ENCODE measurements around the gene ALDH16A1.

Gene ALDH16A1

DNA sequence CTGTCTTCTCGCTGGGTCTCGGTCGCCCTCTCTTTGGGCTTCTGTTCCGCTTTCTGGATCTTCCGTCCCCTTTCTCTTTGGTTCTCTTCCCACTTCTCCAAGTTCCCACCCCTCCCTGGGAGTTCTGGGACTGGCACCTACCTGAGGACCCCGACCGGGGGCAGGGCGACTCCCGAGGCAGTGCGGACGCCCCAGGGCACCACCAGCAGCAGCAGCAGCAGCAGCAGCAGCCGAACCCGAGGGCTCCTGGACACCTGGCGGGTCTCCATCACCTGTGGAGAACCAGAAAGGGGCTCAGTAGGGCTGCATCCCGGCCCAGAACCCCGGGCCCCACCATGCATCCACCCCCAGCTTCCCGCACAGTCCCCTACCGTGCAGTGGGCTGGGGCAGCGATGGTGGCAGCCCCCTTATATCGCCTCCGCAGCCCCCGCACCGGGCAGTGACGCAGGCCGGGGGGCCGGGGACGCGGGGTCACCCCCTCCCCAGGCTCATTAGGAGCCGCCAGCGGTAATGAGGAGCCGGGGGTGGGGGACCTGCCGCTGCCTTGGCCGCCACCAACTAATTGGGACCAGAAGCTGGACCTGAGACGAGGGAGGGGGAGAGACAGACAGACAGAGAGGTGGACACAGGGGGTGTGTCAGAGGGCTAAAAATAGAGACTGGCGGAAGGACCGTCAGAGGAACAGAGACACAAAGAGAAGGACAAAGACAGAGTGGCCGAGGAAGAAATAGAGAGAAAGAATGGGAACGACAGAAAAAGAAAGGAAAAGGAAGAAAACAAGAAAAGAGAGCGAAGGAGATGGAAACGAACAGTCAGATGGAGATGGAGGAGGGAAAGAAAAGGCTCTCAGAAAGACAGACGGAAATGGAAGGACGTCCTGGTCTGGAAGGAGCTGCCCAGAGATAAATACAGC is 29.7 kb upstream of the ALDH16A1 start, which contains the start of gene PTH2:
Gene PTH2, minus strand, starts transcription at position 371 of the 914 bp plus-strand sequence. Its CDS starts 102 bp downstream, at position 269.
- DNase-seq, result no peak

DNA sequence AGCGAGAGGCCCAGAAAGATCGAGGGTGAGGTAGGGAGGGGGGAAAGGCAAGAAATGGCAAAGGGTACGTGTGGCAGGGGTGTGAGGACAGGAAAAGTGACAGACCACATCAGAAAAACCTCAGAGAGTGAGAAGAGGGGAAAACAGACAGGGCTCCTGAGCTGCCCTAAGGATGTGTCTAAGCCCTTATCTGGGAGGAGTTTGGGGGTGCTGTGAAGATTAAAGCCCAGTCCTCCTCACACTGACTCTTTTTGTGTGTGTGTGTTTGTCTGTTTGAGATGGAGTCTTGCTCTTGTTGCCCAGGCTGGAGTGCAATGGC is 29.1 kb upstream of the ALDH16A1 start:
- DNase-seq, result no peak

DNA sequence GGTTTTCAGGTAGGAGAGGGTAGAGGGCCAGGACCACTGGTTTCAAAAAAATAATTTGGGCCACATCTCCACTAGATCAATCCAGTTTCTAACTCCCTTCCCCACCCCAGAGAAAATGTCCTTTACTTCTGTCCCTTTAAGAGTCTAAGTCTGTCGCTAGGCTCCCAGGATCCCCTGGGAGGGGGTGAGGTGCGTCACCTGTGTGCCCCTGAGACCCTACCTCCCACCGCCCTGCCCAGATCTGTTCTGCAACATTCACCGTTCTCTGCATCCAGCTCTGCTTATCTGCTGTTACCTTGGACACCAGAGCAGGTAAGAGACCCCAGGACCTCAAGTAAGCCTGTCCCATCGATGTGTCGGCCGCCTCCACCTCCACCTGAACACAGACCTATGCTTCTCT is 27.8 kb upstream of the ALDH16A1 start, which contains the start of gene GFY:
Gene GFY, plus strand, starts transcription at position 211 of the 400 bp plus-strand sequence. CDS start 1,043 bp downstream, outside the sequence.
- no peak for DNase-seq

DNA sequence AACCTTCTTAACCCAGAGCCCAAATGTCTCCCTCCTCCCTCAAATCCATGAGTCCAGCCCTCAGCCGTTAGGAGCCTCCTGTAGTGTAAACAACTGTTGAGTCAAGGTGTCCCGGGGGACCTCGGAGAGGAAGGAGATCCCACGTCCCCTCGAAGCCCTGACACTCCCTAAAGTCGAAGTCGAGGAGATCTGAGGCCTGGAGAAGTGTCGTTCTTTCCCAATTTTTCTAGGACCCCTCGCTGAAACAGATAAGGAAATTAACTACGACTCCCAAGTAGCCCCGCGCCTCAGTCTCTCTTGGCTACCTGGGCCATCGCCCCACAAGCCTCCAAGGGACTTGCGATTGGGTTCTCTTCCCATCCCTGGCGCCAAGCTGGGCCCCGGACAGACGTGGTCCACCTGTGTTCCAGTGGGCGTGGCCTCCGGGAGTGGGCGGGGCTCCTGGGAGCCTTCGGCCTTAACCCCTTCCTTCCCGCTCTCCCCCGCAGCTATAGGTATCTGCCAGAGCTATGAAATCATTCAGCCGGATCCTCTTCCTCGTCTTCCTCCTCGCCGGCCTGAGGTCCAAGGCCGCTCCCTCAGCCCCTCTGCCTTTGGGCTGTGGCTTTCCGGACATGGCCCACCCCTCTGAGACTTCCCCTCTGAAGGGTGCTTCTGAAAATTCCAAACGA is 27.0 kb upstream of the ALDH16A1 start:
- no peak for DNase-seq

DNA sequence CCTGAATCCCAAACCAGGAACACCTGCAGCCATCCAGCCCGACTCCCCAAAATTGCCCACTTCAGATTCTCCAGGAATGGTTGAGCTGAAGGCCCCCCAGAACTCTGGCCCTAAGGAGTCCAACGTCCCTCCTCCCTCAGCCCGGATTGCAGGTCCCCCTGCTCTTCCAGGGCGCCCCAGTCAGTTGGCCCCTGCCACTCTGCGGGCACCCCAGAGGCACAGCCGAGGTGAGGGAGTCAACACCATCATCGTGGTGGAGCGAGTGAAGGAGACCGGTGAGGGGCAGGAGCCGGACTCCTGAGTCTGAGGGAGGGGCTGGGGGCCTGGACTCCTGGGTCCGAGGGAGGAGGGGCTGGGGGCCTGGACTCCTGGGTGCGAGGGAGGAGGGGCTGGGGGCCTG is 25.7 kb upstream of the ALDH16A1 start:
- DNase-seq, result no peak

DNA sequence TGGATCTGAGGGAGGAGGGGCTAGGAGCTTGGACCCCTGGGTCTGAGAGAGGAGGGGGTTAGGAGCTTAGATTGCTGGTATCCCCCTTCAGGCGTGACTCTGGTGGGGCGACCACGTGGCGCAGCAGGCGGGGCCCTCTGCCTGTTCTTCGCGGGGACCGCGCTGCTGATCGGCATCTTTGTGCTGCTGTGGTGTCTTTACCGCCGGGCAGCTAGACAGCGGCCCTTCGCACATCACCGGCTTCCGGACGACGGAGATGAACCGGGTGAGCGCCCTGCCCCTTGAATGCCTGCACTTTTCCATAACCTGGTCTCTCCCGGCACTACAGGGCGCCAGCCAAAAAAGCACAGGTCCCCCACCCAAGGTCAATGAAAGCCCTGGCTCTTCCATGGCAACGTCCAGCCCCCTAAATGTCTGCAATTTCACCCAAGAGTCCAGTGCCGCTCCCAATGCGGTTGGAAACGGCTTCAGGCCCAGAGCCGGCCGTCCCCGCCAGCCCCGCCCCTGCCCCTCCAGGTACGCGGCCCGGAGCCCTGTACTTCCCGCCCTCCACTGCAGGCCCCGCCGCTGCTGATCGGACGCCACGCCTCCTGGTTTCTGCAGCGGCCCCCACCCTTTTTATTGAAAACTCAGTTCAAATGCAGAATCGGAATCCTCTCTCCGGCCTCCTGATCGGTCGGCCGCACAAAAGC is 25.0 kb upstream of the ALDH16A1 start:
- no peak for DNase-seq

DNA sequence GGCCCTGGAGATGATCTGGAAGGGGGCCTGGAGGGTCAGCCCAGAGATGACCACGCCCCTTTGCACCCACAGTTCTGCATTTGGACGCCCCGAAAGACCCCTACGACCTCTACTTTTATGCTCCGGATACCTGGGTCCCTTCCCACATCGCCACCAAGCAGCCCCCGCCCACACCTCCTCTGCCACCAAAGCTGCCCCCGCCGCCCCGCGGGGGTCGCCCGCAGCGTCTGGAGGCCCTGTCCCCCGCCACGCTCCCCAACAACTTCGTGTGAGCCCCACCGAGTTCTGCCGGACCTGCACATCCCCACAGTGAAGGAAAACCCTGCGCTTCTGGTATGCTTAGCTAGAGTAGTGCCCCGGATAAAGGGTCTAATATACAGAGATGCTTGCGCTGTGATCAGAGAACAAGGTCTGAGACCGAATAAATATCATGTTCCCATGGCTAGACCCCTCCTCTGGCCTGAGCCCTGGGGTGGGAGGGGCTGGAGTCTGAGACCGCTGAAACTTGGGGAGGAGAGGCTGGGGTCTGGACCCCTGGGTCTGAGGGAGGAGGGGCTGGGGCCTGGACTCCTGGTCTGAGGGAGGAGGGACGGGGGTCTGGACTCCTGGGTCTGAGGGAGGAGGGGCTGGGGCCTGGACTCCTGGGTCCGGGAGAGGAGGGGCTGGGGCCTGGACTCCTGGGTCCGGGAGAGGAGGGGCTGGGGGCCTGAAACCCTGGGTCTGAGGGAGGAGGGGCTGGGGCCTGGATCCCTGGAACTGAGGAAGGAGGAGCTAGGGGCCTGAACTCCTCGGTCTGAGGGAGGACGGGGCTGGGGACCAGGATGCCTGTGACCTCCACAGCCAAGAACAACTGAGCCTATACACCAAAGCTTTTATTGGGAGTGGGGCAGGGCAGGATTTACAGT is 24.2 kb upstream of the ALDH16A1 start:
- no peak for DNase-seq

DNA sequence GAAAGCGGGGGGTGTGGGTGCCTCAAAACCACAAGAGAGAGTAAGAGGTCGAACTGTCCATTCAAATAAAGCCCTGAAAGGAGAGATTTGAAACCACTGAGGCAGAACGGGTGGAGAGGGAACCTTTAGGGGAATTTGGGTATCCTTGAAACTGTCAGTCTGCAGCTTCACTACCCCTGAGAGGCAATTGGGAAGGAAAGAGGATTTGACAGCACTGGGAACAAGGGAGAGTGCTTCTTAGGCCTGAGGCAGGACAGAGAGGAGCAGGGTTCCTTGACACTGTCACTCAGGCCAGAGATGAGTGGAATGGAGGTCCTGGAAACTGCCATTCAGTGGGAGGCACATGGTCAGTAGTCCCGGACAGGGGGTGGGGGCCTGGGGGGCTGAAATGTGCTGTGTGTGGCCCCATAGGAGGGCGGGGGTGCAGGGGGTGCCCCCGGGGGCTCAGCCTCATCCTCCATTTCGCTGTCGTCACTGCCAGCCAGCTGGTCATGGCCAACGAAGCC is 22.8 kb upstream of the ALDH16A1 start:
- no peak for DNase-seq

DNA sequence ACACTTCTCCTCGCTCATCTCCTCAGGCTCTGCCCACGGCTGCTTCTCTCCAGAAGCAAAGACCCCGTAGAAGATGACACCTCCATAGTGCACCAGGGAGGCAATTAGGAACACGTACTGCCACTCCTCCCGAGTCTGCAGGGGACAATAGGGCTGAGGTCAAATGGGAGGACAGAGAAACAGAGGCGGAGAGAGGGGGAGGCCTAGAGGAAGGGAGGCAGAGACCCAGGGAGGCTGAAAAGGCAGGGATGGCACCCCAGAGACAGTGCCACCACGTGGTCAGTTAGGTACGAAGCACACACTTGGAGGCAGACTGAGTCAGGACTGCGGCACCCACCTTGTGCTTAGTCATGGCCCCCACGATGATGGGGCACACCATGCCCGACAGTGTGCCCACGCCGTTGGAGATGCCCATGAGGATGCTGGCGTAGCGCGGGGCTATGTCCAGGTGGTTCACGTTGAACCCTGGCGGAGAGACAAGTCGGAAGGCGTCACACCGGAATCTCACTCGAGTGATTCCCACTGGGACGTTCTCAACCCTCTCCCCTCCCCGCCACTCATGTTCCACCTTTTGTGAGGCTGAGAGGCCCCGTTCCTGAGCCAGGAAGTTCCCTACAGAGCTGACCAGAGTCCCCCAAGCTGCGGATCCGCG is 22.2 kb upstream of the ALDH16A1 start:
- DNase-seq, result no peak

DNA sequence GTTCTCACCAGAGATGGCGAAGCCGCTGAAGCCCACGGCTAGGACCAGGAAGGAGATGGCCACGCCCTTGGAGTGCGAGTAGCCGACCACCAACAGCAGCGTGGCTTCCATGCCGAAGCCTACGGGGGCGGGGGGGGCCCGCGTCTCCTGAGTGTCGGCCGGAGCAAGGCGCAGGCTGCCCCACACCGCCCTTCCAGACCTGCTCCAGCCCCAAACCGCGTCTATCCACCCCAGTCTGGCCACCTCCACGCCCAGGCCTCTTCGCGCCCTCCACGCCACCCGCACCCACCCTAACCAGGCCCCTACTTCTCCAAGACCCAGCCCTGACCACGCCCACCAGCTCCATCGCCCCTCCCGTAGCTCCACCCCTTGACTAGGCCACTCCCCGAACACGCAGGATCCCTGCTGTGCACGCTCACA is 21.7 kb upstream of the ALDH16A1 start:
- no peak for DNase-seq

DNA sequence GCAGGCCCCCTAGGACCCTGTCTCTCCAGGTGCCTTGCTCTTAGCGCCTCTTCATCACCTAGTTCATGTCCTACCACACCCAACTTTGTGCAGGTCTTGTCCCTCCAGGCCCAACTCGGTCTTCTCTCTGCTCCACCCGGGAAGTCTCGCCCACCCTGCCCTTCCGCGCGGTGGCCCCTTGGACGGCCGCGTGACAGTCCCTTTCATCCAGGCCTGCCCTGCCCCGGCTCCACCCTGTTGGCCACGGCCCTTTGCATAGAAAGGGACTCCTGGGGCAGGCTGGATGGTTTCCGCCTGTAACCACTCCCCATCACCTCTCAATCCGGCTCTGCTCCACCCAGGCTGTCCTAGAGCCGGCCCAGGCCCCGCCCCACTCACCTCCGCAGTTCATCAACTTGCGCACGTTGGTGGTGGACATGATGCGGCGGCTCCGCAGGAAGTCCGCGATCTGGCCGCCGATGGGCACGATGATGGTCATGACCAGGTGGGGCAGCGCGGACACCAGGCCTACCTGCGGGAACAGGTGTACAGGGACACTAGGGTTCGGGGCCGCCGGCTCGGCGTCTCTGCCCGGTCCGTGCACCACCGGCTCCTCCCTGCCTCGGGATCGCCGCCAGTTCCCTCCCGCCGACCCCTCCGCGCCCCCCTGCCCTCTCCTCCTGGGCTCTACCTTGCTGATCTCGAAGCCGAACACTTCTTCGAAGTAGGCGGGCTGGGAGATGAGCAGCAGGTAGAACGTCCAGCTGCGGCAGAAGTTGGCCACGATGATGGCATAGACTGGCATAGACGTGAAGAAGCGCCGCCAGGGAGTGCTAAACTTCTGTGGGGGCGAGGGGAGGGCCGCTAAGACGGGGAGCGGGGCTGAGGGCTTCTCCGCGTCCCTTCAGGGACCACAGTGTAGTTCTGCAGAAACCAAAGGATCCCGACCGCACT is 20.6 kb upstream of the ALDH16A1 start:
- DNase-seq, result no peak

DNA sequence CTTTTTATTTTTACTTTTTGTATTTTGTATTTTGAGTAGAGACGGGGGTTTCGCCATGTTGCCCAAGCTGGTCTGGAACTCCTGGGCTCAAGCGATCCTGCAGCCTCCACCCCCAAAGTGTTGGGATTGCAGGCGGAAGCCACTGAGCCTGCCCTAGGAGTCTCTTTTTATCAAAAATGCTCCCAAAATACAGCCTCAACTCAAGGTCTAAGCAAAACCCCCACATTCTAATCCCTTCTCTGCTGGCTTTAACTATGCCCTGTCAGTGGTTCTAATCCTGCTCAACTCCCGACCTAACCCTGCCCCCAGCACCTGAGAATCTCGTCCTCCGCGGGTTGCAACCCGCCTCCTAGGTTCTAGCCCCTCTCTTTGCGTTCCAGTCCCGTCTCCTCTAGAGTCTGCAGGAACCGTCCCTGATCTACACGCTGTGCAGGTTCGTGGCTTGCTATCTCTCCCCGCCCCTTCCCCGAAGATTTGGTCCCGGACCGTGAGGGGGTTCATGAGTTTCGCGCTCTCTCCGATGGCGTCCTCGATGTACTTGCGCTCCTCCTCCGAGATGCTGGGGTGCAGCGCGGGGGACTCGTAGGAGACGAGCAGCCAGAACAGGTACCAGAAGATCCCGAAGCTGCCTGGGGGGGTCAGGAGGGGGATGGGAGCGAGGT is 19.7 kb upstream of the ALDH16A1 start:
- no peak for DNase-seq

DNA sequence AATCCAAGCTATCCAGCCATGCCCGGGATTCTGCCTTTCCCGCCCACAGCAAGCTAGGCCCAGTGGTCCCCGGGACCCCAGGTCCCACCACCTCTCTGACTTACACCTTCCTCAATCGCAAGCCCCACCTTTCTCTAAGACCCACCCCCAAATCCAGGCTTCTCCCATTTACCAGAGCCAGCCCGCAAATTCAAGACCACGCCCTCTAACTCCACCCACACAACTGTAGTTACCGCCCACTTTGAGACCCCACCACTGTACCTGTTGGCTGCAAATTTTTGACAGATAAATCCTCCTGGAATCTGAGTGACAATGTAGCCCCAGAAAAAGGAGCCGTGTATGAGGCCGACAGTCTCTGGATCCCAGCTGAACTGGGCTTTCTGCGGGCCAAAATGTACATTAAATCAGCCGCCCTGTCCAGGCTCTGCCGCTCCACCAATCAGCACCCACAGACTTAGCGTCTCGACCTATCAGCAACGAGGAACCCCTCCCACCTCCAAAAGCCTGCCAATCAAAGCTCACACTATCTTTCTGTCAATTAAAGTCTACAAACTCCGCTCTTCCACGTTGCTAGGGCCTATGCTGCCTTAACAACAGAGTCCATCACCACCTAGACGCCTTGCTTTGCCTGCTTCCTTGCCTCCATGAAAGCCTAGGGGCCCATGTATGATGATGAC is 18.0 kb upstream of the ALDH16A1 start:
- no peak for DNase-seq

DNA sequence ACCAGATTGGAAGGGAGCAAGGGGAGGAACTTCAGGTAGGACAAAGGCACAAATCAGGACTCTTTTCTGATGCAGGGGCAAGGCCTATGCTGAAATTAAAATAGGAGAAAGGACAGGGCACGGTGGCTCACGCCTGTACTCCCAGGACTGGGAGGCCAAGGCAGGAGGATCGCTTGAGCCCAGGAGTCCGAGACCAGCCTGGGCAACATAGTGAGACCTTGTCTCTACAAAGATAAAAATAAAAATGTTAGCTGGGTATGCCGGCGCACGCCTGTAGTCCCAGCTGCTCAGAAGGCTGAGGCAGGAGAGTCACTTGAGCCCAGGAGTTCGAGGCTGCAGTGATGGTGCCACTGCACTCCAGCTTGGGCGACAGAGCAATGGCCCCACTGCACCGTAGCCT is 17.4 kb upstream of the ALDH16A1 start:
- DNase-seq, result no peak

DNA sequence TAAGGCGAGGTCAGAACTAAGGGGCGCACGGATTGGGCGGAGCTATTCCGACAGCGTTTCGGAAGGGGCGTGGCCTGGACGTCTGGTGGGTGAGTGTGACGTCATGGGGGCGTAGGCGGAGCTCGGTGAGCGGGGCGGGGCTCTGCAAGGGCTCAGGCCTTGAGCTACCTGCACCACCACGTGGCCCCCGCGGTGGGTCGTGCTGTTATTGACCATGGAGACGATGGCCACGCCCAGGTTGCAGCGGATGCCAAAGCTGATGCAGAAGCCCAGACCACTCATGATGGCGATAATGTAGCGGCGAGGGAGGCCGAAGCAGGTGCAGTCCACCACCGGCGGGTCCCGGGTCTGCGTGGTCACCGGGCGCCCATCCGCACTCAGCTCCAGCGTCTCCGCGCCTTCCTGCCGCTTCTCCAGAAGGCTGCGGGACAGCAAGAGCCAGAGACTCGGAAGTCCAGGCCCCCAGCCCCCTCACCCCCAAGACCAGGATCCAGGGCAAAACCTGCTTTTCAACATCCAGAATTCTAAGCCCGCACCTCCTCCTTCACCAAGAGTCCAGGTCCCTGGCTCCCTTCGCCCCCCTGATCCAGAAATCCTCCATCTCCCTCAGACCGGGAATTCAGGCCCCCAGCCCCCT is 16.5 kb upstream of the ALDH16A1 start:
- DNase-seq, result peak in 2 of 56 donors; percentile 27 to 40

DNA sequence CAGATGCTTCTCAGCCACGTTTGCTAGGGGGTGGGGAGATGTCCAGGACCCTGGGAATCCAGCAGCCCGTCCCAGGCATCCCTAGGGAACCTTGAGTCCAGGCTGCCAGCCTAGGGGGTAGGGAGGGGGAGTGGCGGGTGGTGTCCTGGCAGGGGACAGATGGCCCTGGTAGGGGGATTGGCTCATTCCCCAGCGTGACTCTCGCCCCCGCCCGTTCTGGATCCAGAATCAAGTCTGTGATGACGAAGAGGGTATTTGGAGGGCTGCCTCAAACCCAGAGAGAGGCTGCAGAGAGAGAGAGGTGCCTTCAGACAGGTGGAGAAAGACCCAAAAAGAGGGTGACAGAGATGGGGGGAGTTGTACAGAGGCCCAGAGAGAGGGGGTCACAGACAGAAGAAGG is 15.8 kb upstream of the ALDH16A1 start:
- DNase-seq, result no peak

DNA sequence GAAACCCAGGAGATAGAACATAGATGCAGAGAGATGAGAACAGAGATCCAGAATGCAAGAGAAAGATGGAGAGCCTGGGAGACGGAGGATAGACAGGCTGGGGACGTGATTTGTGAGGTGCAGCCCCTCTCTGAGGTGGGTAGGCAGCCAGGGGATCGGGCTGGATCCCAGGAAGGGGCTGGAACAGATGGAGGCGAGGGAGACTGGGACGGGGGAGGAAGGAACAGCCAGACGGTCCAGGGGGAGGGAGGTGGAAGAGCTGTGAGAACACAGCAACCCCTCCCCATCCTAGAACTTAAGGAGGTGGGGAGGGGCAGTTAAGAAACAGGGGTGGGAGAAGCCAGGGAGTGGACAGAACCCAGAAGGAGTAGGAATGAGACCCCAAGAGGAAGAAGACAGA is 14.8 kb upstream of the ALDH16A1 start:
- no peak for DNase-seq
